ENCODE results near the gene KDM2A. TPM values are rescaled to one million over a fixed set of nuclear protein-coding genes. Genes with fewer than 3 reads are reported as not detected.
A peak's percentile ranks its signal among the peaks of the same experiment; 100 is the strongest.

Gene KDM2A
- total and polyA plus RNA-seq, 2 of the 13 experiments (the other 11 are each of a cell fraction or from before 2014, with no cell fraction given) = 31.3 to 31.4 TPM

DNA sequence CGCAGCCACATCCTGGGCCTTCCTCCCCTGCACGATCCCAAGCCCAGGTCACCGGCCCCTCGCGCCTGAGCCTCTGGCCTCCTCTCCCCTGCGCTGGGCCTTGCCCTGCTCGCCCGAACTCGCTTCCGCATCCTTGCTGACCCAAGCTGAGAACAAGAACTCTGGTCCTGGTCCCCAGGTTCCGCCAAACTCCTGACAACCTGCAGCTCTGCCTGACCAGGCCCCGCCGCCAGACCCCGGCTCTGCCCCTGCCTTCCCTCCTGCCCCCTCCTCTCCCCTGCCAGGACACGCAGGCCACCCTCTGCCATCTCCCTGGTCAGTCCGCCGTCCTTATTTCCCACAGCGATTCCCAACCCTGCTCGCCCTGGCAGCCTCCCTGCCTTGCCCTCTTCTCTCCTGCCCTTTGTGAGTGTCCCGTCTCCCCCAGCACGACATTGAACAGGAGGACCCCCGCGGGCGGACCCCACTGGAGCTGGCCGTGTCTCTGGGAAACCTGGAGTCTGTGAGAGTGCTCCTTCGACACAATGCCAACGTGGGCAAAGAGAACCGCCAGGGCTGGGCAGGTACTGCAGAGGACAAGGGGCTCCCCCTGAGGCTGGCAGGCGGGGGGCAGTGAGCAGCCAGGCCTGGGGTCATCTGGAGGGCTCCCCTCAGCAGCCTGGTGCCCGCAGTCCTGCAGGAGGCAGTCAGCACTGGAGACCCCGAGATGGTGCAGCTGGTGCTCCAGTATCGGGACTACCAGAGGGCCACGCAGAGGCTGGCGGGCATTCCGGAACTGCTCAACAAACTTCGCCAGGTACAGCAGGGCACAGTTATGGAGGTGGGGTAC, 170.8 kb downstream of the KDM2A start:
- intact Hi-C loops (cut with micrococcal nuclease; ENCODE audit: unreplicated experiment) = loop anchor here (1.0 kb wide), 1 partner anchor 23 kb away; no protein-coding TSS in a partner anchor
- H3K9ac ChIP-seq (ENCODE audit: insufficient read depth, low read depth, low read length) = peak overlapping the region; percentile 81
- no peak for DNase-seq (ENCODE audit: low spot score)
- ChIA-PET POLR2A (interaction anchor here (1.7 to 7.7 kb wide), 5 partner anchors 14 to 102 kb away, joined by 4 to 66 read pairs (median 16); partner anchors contain the start of genes RAD9A and SSH3), CTCF (ENCODE audit: low intra/inter-chr PET ratio, low total read pairs) (interaction anchor here (1.3 to 1.6 kb wide), 2 partner anchors 13 to 24 kb away, joined by 3 to 5 read pairs; partner anchors contain the start of genes GRK2 and SSH3)
- no peaks in the 10 kb centered on the region for H3K27me3 ChIP-seq (ENCODE audit: control insufficient read depth in 1 of 2, insufficient read depth in 2 of 2, low read length in 2 of 2)
- H3K36me3 ChIP-seq (replicated peaks in 1 of 2; ENCODE audit: control insufficient read depth in 1 of 2, insufficient read depth in 2 of 2, low read length in 2 of 2) = peaks cover 7 to 34% of the 10 kb centered on the region in 2 experiments; a peak in 4 of 5 replicates
- peaks cover 37% of the 10 kb centered on the region for H3K4me1 ChIP-seq (ENCODE audit: insufficient read depth, low read length)
- peaks cover 13% of the 10 kb centered on the region for H3K79me2 ChIP-seq (ENCODE audit: insufficient read depth, low read length)
- no peaks in the 10 kb centered on the region for H3K9me3 ChIP-seq (ENCODE audit: low read length)
- peak overlapping the region; percentile 88 for H3K4me2 ChIP-seq (ENCODE audit: low read depth, low read length)
- BruUV-seq (replicated peaks) = no TSS peak
- no peak overlapping the region for H2AFZ ChIP-seq (ENCODE audit: low read length)
- no peaks in the 10 kb centered on the region for H4K20me1 ChIP-seq (ENCODE audit: insufficient read depth, low read length)
- no peak for FAIRE-seq
- H3K4me3 ChIP-seq (replicated peaks in 1 of 3; ENCODE audit: insufficient read depth in 1 of 3, low read depth in 2 of 3, low read length in 3 of 3) = peak overlapping the region; percentile 69 to 80 (median 72)
- WGBS (ENCODE audit: low lambda C conversion rate) = 35% methylated on average over 15 of the region's 36 CpGs
- in situ Hi-C loops (cut with HindIII; ENCODE audit: extremely low pct_ligation_motif_present, low pct_unique_long_range_greater_than_20kb) = no loop called here
- peak; percentile 7 for ATAC-seq
- H3K27ac ChIP-seq (ENCODE audit: extremely low read length, insufficient read depth, low read length) = peak overlapping the region; percentile 51
- TF ChIP-seq ZNF501 (CRISPR knock-in tag; IDR thresholded peaks at IDR 0.05) (peak; percentile 35; the same call in 1 of the 2 replicates), HES4 (CRISPR knock-in tag; IDR thresholded peaks at IDR 0.05; ENCODE audit: borderline replicate concordance) (peak; percentile 40; the same call in 1 of the 2 replicates), ZSCAN25 (CRISPR knock-in tag; IDR thresholded peaks at IDR 0.05) (peak; percentile 87), ZC3H13 (CRISPR knock-in tag; IDR thresholded peaks at IDR 0.05) (peak; percentile 59; the same call in 1 of the 2 replicates), ZNF205 (CRISPR knock-in tag; IDR thresholded peaks at IDR 0.05) (0 out of 2 replicates have a peak, but pooled peaks have one; percentile 15), ARID4A (CRISPR knock-in tag; IDR thresholded peaks at IDR 0.05; ENCODE audit: borderline replicate concordance) (peak; percentile 40; the same call in 1 of the 2 replicates), REL (CRISPR knock-in tag; conservative IDR thresholded peaks at IDR 0.05) (peak; percentile 53; the same call in 1 of the 2 replicates), ZNF563 (CRISPR knock-in tag; IDR thresholded peaks at IDR 0.05) (peak; percentile 49; the same call in 1 of the 2 replicates)
- TF ChIP-seq, protein P1, sequence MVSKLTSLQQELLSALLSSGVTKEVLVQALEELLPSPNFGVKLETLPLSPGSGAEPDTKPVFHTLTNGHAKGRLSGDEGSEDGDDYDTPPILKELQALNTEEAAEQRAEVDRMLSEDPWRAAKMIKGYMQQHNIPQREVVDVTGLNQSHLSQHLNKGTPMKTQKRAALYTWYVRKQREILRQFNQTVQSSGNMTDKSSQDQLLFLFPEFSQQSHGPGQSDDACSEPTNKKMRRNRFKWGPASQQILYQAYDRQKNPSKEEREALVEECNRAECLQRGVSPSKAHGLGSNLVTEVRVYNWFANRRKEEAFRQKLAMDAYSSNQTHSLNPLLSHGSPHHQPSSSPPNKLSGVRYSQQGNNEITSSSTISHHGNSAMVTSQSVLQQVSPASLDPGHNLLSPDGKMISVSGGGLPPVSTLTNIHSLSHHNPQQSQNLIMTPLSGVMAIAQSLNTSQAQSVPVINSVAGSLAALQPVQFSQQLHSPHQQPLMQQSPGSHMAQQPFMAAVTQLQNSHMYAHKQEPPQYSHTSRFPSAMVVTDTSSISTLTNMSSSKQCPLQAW (CRISPR knock-in tag; IDR thresholded peaks at IDR 0.05) = 0 out of 2 replicates have a peak, but pooled peaks have one; percentile 29
- TF ChIP-seq, protein P2, sequence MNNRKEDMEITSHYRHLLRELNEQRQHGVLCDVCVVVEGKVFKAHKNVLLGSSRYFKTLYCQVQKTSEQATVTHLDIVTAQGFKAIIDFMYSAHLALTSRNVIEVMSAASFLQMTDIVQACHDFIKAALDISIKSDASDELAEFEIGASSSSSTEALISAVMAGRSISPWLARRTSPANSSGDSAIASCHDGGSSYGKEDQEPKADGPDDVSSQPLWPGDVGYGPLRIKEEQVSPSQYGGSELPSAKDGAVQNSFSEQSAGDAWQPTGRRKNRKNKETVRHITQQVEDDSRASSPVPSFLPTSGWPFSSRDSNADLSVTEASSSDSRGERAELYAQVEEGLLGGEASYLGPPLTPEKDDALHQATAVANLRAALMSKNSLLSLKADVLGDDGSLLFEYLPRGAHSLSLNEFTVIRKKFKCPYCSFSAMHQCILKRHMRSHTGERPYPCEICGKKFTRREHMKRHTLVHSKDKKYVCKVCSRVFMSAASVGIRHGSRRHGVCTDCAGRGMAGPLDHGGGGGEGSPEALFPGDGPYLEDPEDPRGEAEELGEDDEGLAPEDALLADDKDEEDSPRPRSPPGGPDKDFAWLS (CRISPR knock-in tag; IDR thresholded peaks at IDR 0.05; ENCODE audit: borderline replicate concordance) = 0 out of 2 replicates have a peak, but pooled peaks have one; percentile 42
- TF ChIP-seq, protein P3, sequence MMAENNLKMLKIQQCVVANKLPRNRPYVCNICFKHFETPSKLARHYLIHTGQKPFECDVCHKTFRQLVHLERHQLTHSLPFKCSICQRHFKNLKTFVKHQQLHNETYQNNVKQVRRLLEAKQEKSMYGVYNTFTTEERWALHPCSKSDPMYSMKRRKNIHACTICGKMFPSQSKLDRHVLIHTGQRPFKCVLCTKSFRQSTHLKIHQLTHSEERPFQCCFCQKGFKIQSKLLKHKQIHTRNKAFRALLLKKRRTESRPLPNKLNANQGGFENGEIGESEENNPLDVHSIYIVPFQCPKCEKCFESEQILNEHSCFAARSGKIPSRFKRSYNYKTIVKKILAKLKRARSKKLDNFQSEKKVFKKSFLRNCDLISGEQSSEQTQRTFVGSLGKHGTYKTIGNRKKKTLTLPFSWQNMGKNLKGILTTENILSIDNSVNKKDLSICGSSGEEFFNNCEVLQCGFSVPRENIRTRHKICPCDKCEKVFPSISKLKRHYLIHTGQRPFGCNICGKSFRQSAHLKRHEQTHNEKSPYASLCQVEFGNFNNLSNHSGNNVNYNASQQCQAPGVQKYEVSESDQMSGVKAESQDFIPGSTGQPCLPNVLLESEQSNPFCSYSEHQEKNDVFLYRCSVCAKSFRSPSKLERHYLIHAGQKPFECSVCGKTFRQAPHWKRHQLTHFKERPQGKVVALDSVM (CRISPR knock-in tag; IDR thresholded peaks at IDR 0.05) = 0 out of 2 replicates have a peak, but pooled peaks have one; percentile 29
